Measurements from ENCODE around the gene TMEM198.

- TF ChIP-seq GATA3 (IDR thresholded peaks at IDR 0.05; ENCODE audit: low read depth, low read length) (no peak), GATA2 (IDR thresholded peaks at IDR 0.05; ENCODE audit: low read depth, low read length) (no peak)
Observed at GRCh38 chr2:219598308-219599078, 54.7 kb downstream of the TMEM198 start.
